ENCODE measurements around the gene SORD. TPM values are rescaled to one million over a fixed set of nuclear protein-coding genes. Genes with fewer than 3 reads are reported as not detected.

The SORD gene
- total RNA-seq, 1 donor: 13.2 TPM

DNA sequence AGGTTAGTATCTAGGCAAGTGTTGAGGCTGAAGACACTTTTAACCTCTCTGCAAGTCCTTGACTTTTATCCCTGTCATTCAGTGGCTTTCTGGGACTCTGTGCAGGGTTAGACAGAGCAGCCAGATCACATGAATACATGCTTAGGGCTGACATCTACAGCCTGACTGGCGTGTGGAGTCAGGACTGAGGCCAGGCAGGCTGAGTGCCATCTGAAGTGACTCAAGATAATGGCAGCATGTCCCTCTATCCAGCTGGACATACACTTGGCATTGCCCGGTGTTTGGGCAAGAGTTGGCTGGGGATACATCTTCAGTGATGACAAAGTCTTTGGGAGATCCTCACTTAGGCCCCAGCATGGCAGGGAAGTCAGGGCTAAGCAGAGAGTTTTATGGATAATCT is 68.6 kb downstream of the SORD start:
- H3K4me3 ChIP-seq (ENCODE audit: low read depth, low read length): no peak overlapping the region
- TF ChIP-seq, protein P1, sequence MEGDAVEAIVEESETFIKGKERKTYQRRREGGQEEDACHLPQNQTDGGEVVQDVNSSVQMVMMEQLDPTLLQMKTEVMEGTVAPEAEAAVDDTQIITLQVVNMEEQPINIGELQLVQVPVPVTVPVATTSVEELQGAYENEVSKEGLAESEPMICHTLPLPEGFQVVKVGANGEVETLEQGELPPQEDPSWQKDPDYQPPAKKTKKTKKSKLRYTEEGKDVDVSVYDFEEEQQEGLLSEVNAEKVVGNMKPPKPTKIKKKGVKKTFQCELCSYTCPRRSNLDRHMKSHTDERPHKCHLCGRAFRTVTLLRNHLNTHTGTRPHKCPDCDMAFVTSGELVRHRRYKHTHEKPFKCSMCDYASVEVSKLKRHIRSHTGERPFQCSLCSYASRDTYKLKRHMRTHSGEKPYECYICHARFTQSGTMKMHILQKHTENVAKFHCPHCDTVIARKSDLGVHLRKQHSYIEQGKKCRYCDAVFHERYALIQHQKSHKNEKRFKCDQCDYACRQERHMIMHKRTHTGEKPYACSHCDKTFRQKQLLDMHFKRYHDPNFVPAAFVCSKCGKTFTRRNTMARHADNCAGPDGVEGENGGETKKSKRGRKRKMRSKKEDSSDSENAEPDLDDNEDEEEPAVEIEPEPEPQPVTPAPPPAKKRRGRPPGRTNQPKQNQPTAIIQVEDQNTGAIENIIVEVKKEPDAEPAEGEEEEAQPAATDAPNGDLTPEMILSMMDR (IDR thresholded peaks at IDR 0.05; ENCODE audit: insufficient read depth, low read length): no peak
- DNase-seq (ENCODE audit: low read depth): no peak

DNA sequence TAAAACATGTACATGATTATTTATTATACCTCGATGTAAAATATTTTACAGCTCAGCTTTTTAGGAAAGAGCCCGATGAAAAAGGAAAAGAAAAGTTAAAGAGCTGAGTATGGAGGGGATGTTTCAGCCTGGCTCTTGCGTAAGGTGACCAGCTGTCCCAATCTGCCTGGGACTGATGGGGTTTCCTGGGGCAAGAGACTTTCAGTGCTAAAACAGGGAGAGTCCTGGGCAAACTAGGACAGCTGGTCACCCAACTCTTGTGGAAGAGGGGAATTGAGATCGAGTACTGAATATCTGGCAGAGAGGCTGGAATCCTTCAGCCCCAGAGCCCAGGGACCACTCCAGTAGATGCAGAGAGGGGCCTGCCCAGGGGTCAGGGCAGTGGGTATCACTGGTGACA is 70.0 kb downstream of the SORD start:
- DNase-seq (ENCODE audit: low read depth): no peak
- no peak overlapping the region for H3K4me3 ChIP-seq (ENCODE audit: low read depth, low read length)
- TF ChIP-seq, protein P1 (IDR thresholded peaks at IDR 0.05; ENCODE audit: insufficient read depth, low read length): no peak

DNA sequence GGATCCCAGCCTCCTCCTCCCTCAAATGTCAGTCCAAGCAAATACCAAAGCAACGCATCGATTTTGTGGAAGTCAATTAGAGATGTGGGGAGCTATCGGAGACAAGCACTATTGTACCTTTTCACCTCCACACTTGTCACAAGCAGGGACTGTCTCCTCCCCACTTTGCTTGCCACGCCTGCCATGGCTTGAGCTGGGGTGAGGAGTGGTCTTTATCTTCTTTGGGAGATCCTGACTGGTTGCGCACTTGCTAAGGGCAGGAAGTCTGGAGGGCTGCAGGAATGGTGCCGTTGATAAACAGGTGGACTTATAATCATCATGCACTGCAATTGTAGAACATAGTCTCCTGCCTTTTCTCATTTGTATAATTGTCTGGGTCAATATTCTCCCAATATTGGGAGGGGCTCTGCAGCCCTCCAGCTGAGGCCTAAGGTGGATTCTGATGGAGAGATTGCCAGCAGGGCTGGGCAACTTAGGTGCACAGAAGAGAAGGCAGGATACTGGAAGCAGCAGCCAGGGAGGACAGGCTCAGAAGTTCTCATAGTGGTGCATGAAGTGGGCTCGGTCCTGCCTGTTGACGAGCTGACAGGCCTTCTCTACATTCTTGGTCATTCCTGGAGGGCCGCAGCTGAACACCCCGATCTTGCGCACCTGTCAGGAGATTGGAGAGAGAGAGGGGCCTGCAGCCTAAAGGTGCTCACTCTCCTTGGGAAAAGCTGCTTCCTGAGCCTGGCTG is 70.8 kb downstream of the SORD start:
- TF ChIP-seq, protein P1 (IDR thresholded peaks at IDR 0.05; ENCODE audit: insufficient read depth, low read length): no peak
- DNase-seq (ENCODE audit: low read depth): no peak
- H3K4me3 ChIP-seq (ENCODE audit: low read depth, low read length): no peak overlapping the region

DNA sequence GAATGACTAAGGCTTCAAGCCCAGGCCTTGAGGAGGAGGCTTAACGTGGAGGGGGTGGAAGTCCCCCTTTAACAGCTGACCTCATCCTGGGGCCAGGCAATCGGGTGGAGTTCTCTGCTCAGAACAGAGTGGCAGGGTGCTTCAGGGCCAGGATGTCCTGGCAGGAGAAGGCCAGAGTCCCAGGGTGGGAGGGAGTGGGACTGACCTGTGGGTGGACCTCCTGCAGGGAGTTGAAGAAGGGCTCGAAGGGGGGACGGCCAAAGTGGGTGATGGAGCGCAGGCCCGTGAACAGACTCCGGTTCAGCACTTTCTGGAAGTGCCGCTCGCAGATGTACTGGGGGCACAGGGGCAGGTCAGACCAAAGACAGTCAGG is 71.3 kb downstream of the SORD start:
- no peak for DNase-seq (ENCODE audit: low read depth)
- TF ChIP-seq, protein P1 (IDR thresholded peaks at IDR 0.05; ENCODE audit: insufficient read depth, low read length): no peak
- no peak overlapping the region for H3K4me3 ChIP-seq (ENCODE audit: low read depth, low read length)

DNA sequence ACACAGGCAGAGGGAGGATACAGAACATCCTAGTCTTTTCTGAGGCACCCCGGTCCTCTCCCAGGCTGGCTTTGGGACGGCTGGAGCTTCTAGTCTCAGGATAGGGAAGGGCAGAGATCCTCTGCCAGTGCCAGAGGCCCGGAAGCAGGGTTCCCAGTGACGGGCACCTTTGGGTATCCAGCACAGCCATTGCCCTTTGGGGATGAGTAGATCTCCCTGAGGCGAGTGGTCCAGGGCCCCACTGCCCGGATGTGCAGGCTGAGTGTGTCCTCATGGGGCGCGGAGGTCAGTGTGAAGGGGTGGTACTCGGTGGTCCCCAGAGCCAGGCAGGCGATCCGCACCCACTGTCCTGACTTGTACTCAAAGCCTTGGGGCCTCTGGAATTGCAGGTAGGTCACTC is 72.7 kb downstream of the SORD start:
- TF ChIP-seq, protein P1 (IDR thresholded peaks at IDR 0.05; ENCODE audit: insufficient read depth, low read length): no peak
- no peak for DNase-seq (ENCODE audit: low read depth)
- H3K4me3 ChIP-seq (ENCODE audit: low read depth, low read length): no peak overlapping the region

DNA sequence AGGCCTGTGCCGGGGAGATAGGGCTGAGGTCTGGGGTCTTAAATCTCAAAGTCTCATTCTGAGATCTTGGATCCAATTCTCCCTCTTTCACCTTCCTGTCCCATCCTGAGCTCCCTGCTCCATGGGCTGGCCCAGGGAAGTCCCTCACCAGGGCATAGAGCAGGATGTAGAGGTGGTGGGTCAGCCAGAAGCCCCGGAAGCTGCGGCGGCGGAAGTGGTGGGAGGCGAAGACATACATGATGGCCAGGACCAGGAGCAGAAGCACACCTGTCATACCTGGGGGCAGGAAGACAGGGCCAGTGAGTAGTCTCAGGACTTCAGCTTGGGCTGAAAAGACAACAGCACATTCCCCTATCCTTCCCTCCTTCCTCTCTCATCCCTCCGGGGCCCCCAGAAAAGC is 74.5 kb downstream of the SORD start:
- TF ChIP-seq, protein P1 (IDR thresholded peaks at IDR 0.05; ENCODE audit: insufficient read depth, low read length): no peak
- H3K4me3 ChIP-seq (ENCODE audit: low read depth, low read length): no peak overlapping the region
- DNase-seq (ENCODE audit: low read depth): no peak

Measured in fibroblast of the aortic adventitia (primary cell).